Spinal cord (tissue), 10 donors: Measurements from ENCODE around the gene NARF. TPM values are rescaled to one million over a fixed set of nuclear protein-coding genes. Genes with fewer than 3 reads are reported as not detected.
"Not testable (repeated sequence)": the region's sequence is repeated elsewhere in the genome, so short reads cannot be mapped to it uniquely, and the experiment has no call there.

ENCODE experiments used
- DNase-seq, 6 donors: peaks; one replicate each; pipeline versions ENCODE4 v3.0.0 to v3.0.0-alpha.2; 2013 to 2015; ENCODE audit warnings: low spot score in 6 of 6, low read depth in 4 of 6
- H3K27ac ChIP-seq: one replicate; pipeline ENCODE4 v1.5.1; 2013; ENCODE audit warnings: low read depth, low read length, control low read depth
- H3K27me3 ChIP-seq: one replicate; pipeline ENCODE4 v1.6.1; 2013; ENCODE audit warnings: low read length; ENCODE audit not compliant: control insufficient read depth, insufficient read depth
- H3K36me3 ChIP-seq: one replicate; pipeline ENCODE4 v1.6.1; 2013; ENCODE audit warnings: low read length; ENCODE audit not compliant: control insufficient read depth, insufficient read depth
- H3K4me1 ChIP-seq: one replicate; pipeline ENCODE4 v1.6.1; 2013; ENCODE audit warnings: low read length; ENCODE audit not compliant: control insufficient read depth, insufficient read depth
- H3K4me3 ChIP-seq: one replicate; pipeline ENCODE4 v1.5.1; 2013; ENCODE audit warnings: low read depth, low read length, control low read depth
- H3K9me3 ChIP-seq: one replicate; pipeline ENCODE4 v1.6.1; 2013; ENCODE audit warnings: low read length; ENCODE audit not compliant: control insufficient read depth, insufficient read depth
- WGBS: methylation state at CpG from one replicate; pipeline ENCODE4 v1.1.5; 2013; ENCODE audit warnings: missing lambda C conversion rate; ENCODE audit not compliant: insufficient coverage; 5-methylcytosine and 5-hydroxymethylcytosine counted together
- polyA plus RNA-seq, 2 donors: library from polyadenylated mRNA; unstranded; fragments of 120-200 nt; gene quantifications; one replicate each; pipeline ENCODE4 v1.2.1, GENCODE V29; 2013; ENCODE audit not compliant: insufficient read length in 2 of 2
- total RNA-seq, 2 donors: library from RNA; depleted of rRNA in 1 of 2; stranded (reverse); fragments of 120-200 nt in 1 of 2; fragments of >200 nt in 1 of 2; gene quantifications; one replicate each; pipeline versions ENCODE4 v1.2.3 to v1.2.4, GENCODE V29; 2013 to 2014
- donor health status: healthy.

Gene NARF
- total and polyA plus RNA-seq, 4 donors: 31.1 to 124 (median 75.9) TPM

- H3K9me3 ChIP-seq, DNase-seq, H3K27me3 ChIP-seq, H3K27ac ChIP-seq, H3K36me3 ChIP-seq, H3K4me1 ChIP-seq, H3K4me3 ChIP-seq: not testable (repeated sequence)
- 86% methylated on average over 3 of the region's 7 CpGs for WGBS
Observed at GRCh38 chr17:82506402-82506801, 47.9 kb downstream of the NARF start.

- Histone ChIP-seq H3K36me3 (no peaks in the 10 kb centered on the region), H3K27ac (no peak overlapping the region), H3K4me3 (no peak overlapping the region), H3K9me3 (no peaks in the 10 kb centered on the region), H3K4me1 (no peaks in the 10 kb centered on the region), H3K27me3 (no peaks in the 10 kb centered on the region)
- DNase-seq: no peak
- WGBS: 89% methylated on average over 5 of the region's 7 CpGs
Observed at GRCh38 chr17:82507631-82508175, 49.2 kb downstream of the NARF start.

DNA sequence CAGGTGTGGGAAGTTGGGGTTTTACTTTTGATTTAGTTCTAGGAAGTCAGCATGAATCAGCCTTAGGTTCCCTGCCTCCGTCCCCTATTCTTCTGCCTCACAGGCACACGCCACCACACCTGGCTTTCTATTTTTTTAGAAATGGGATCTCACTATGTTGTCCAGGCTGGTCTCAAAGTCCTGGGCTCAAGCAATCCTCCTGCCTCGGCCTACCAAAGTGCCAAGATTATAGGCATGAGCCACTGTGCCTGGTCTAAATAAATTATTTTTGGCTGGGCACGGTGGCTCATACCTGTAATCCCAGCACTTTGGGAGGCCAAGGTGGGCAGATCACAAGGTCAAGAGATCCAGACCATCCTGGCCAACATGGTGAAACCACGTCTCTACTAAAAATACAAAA is 53.1 kb downstream of the NARF start:
- not testable (repeated sequence) for H3K36me3 ChIP-seq, H3K4me1 ChIP-seq, H3K27me3 ChIP-seq, H3K27ac ChIP-seq, DNase-seq, H3K4me3 ChIP-seq, H3K9me3 ChIP-seq
- WGBS: 95% methylated on average over 4 of the region's 5 CpGs

GRCh38 chr17:82513864-82514263 is 55.3 kb downstream of the NARF start:
- not testable (repeated sequence) for DNase-seq, H3K27me3 ChIP-seq, H3K36me3 ChIP-seq, H3K4me1 ChIP-seq, H3K27ac ChIP-seq, H3K9me3 ChIP-seq, H3K4me3 ChIP-seq
- 95% methylated on average over 7 of the region's 10 CpGs for WGBS

DNA sequence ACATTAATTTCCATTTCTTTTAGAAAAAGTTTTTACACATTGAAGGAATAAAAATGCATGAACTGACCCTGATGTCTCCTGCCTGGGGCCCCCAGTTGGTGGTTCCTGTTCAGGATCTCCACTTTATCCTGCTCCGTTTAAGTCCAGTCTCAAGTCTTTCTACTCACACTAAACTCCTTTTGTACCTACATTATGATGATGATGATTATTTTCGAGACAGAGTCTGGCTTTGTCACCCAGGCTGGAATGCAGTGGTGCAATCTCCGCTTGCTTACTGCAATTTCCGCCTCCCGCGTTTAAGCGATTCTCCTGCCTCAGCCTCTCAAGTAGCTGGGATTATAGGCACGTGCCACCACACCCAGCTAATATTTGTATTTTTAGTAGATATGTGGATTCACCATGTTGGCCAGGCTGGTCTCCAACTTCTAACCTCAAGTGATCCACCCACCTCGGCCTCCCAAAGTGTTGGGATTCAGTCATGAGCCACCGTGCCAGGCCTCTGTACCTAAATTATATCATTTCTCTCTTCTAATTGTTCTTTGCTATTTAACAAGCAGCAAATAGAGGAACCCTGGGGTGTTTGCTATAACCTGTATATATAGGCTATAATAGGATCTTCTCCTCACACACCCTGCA is 58.8 kb downstream of the NARF start:
- DNase-seq: no peak
- Histone ChIP-seq H3K27me3 (no peaks in the 10 kb centered on the region), H3K4me3 (no peak overlapping the region), H3K9me3 (no peaks in the 10 kb centered on the region), H3K4me1 (peaks cover 20% of the 10 kb centered on the region), H3K36me3 (no peaks in the 10 kb centered on the region), H3K27ac (no peak overlapping the region)
- no CpG with 5 or more reads among the region's 10 CpGs for WGBS

DNA sequence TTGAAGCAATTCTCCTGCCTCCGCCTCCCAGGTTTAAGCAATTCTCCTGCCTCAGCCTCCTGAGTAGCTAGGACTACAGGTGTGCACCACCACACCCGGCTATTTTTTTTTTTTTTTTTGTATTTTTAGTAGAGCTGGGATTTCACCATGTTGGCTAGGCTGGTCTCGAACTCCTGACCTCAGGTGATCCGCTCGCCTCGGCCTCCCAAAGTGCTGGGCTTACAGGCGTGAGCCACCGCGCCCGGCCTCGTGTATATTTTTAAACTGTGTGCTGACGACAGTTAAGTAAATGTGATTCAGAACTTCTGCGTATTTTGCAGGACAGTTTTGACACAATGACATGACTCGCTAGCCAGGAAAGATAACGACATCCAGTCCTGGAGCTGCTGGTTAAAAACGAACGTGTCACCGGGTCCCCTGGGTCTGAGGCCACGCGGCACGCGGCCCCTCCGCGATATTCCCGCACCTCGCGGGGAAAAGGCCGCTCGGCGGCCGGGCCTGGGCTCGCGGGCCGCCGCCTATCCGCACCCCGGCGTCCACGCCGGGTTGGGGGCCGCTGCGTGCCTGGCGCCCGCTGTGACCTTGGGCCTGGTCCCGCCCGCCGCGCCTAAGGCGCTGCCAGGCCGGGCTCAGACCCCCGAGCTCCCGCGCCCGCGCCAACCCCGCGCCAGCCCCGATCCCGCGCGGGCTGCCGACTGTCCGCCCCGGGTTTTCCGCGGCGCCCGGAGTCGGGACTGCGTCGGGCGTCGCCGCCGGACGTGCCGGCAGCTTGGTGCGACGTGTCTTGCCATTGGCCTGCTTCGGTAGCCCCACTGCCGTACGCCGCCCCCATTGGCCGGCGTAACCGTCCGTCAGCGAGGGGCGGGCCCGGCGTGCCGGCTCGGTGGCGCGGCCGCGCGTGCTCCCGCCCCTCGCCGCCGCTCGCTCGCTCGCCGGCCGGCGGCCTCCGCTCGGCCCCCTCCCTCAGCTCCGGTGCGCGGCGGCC is 60.6 kb downstream of the NARF start, which contains the start of gene FOXK2:
FOXK2 (plus strand) TSS at position 907 of the 985 bp plus-strand sequence. CDS start 157 bp downstream, outside the sequence.
- H3K4me3 ChIP-seq: peak within 1 kb of the TSS; percentile 55
- peak; percentile 82 to 98 (median 90) for DNase-seq
- no peaks in the 10 kb centered on the region for H3K27me3 ChIP-seq
- whole genome bisulfite sequencing: 2% methylated on average over 112 of the region's 114 CpGs
- H3K36me3 ChIP-seq: no peaks in the 10 kb centered on the region
- peaks cover 35% of the 10 kb centered on the region for H3K4me1 ChIP-seq
- H3K9me3 ChIP-seq: no peaks in the 10 kb centered on the region
- peak within 1 kb of the TSS; percentile 84 for H3K27ac ChIP-seq

DNA sequence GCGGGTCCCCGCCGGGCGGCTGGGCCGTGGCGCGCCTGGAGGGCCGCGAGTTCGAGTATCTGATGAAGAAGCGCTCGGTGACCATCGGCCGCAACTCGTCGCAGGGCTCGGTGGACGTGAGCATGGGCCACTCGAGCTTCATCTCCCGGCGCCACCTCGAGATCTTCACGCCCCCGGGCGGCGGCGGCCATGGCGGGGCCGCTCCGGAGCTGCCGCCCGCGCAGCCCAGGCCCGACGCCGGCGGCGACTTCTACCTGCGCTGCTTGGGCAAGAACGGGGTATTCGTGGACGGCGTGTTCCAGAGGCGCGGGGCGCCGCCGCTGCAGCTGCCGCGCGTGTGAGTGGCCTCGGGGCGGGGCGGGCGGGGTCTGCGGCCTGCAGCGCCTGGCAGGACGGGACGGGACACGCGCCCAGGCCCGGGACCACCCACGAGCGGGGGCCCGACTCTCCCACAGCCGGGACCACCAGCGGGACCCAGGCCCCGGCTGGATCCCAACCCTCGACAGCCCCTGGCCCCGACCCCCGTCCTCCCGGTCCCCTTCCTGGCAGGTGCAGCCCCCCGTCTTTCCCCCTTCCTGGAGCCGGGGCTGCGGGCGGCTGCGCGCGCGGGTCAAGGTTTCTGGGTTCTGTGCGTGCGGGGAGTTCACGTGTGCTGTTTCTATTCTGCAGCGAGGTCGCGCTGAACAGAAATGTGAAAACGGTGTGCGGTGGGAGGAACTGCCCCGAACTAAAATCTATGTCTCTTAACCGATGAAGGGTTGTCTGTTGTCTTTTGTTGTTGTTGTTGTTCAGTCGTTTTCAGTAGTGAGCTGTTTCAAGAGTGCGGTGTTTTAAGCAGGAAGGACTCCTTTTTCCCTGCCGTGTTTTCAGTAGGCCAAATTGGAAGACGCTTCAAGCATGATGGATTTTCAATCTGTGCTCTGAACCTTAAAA is 61.7 kb downstream of the NARF start:
- Histone ChIP-seq H3K36me3 (no peaks in the 10 kb centered on the region), H3K9me3 (no peaks in the 10 kb centered on the region), H3K27ac (peak overlapping the region; percentile 76), H3K4me3 (peak overlapping the region; percentile 55), H3K27me3 (no peaks in the 10 kb centered on the region), H3K4me1 (peaks cover 46% of the 10 kb centered on the region)
- DNase-seq: peak in 2 of 6 donors; percentile 53 to 54
- WGBS: under 1% methylated on average over 92 of the region's 94 CpGs

- no peaks in the 10 kb centered on the region for H3K27me3 ChIP-seq
- 55% methylated on average over 4 of the region's 4 CpGs for WGBS
- no peaks in the 10 kb centered on the region for H3K9me3 ChIP-seq
- no peak overlapping the region for H3K4me3 ChIP-seq
- H3K4me1 ChIP-seq: peaks cover 53% of the 10 kb centered on the region
- no peak overlapping the region for H3K27ac ChIP-seq
- no peaks in the 10 kb centered on the region for H3K36me3 ChIP-seq
- DNase-seq: no peak
Observed at GRCh38 chr17:82524540-82524939, 66.0 kb downstream of the NARF start.

GRCh38 chr17:82525712-82526111 is 67.2 kb downstream of the NARF start:
- Histone ChIP-seq H3K27me3 (no peaks in the 10 kb centered on the region), H3K36me3 (no peaks in the 10 kb centered on the region), H3K4me3 (no peak overlapping the region), H3K27ac (no peak overlapping the region), H3K9me3 (no peaks in the 10 kb centered on the region), H3K4me1 (peaks cover 53% of the 10 kb centered on the region)
- DNase-seq: no peak
- 80% methylated on average over 4 of the region's 4 CpGs for WGBS
